ENCODE data around the gene KRT77.

- TF ChIP-seq EP300 (IDR thresholded peaks at IDR 0.05) (no peak), POLR2A (IDR thresholded peaks at IDR 0.05) (no peak), CTCF (IDR thresholded peaks at IDR 0.05) (no peak), POLR2AphosphoS5 (IDR thresholded peaks at IDR 0.05) (no peak)
Observed at GRCh38 chr12:52726451-52726850, 23.1 kb upstream of the KRT77 start.

All from sigmoid colon (tissue), 4 donors.